ENCODE results near the gene EML4. TPM values are rescaled to one million over a fixed set of nuclear protein-coding genes. Genes with fewer than 3 reads are reported as not detected.

Gene EML4
- total RNA-seq, 1 experiment from 2014 or later, result 38.3 TPM

- intact Hi-C loops (cut with micrococcal nuclease), result no loop called here
- H3K9me3 ChIP-seq (ENCODE audit: low read length), result no peaks in the 10 kb centered on the region
- CTCF ChIA-PET, result interaction anchor here (0.7 kb wide), 1 partner anchor 52 kb away, joined by 3 read pairs; no protein-coding TSS in a partner anchor
These were observed 120.9 kb downstream of the EML4 start for GRCh38 chr2:42290005-42290404.

GRCh38 chr2:42293019-42293418, 123.9 kb downstream of the EML4 start:
- H4K20me1 ChIP-seq (ENCODE audit: low read length), result no peaks in the 10 kb centered on the region
- H3F3A ChIP-seq (ENCODE audit: low read length, unreplicated experiment), result no peaks in the 10 kb centered on the region
- ChIA-PET CTCF (no interaction called here), POLR2A (ENCODE audit: unreplicated experiment) (no interaction called here)
- no peak overlapping the region for H3K27ac ChIP-seq (ENCODE audit: low read length)
- ATAC-seq (no peak), DNase-seq (no peak)
- no peak overlapping the region for H3K4me3 ChIP-seq (ENCODE audit: low read length)
- H3K79me2 ChIP-seq (ENCODE audit: low read length), result no peaks in the 10 kb centered on the region
- no peak for TF ChIP-seq EZH2 (IDR thresholded peaks at IDR 0.05; ENCODE audit: low read length, unreplicated experiment)
- no peak for TF ChIP-seq CTCF (conservative IDR thresholded peaks at IDR 0.05; ENCODE audit: low read depth, low read length)
- TF ChIP-seq EZH2phosphoT487 (IDR thresholded peaks at IDR 0.05; ENCODE audit: borderline replicate concordance, low read length), result no peak
- no peaks in the 10 kb centered on the region for H3K9me2 ChIP-seq (replicated peaks; ENCODE audit: low read length)
- H3K27me3 ChIP-seq (ENCODE audit: low read length), result no peaks in the 10 kb centered on the region
- H3K4me2 ChIP-seq (ENCODE audit: low read length), result no peak overlapping the region
- intact Hi-C loops (cut with micrococcal nuclease), result no loop called here
- H3K4me1 ChIP-seq (ENCODE audit: insufficient read depth, low read length), result no peaks in the 10 kb centered on the region
- H3K9me3 ChIP-seq (ENCODE audit: low read length), result no peaks in the 10 kb centered on the region
- H3K9ac ChIP-seq (ENCODE audit: low read length), result no peak overlapping the region
- BruUV-seq (replicated peaks), result no TSS peak
- H3K36me3 ChIP-seq (ENCODE audit: low read depth, low read length), result peaks cover 25% of the 10 kb centered on the region; the same call in 1 of the 2 replicates
- H2AFZ ChIP-seq (ENCODE audit: low read length), result no peak overlapping the region

More at GRCh38 chr2:42290005-42290404, 120.9 kb downstream of the EML4 start:
- no TSS peak for BruUV-seq (replicated peaks)
- H3F3A ChIP-seq (ENCODE audit: low read length, unreplicated experiment), result no peaks in the 10 kb centered on the region
- H3K9ac ChIP-seq (ENCODE audit: low read length), result no peak overlapping the region
- ATAC-seq, result no peak
- H3K4me2 ChIP-seq (ENCODE audit: low read length), result no peak overlapping the region
- POLR2A ChIA-PET (ENCODE audit: unreplicated experiment), result no interaction called here
- no peak for DNase-seq
- H3K9me2 ChIP-seq (replicated peaks; ENCODE audit: low read length), result no peaks in the 10 kb centered on the region
- no peaks in the 10 kb centered on the region for H3K79me2 ChIP-seq (ENCODE audit: low read length)
- H4K20me1 ChIP-seq (ENCODE audit: low read length), result no peaks in the 10 kb centered on the region
- no peak overlapping the region for H3K4me3 ChIP-seq (ENCODE audit: low read length)
- H3K27ac ChIP-seq (ENCODE audit: low read length), result no peak overlapping the region
- H3K27me3 ChIP-seq (ENCODE audit: low read length), result no peaks in the 10 kb centered on the region
- H2AFZ ChIP-seq (ENCODE audit: low read length), result no peak overlapping the region
- peaks cover 3% of the 10 kb centered on the region; the same call in 1 of the 2 replicates for H3K4me1 ChIP-seq (ENCODE audit: insufficient read depth, low read length)
- H3K36me3 ChIP-seq (ENCODE audit: low read depth, low read length), result peaks cover 13% of the 10 kb centered on the region; the same call in 1 of the 2 replicates
- TF ChIP-seq EZH2 (IDR thresholded peaks at IDR 0.05; ENCODE audit: low read length, unreplicated experiment), result no peak
- no peak for TF ChIP-seq CTCF (conservative IDR thresholded peaks at IDR 0.05; ENCODE audit: low read depth, low read length)
- no peak for TF ChIP-seq EZH2phosphoT487 (IDR thresholded peaks at IDR 0.05; ENCODE audit: borderline replicate concordance, low read length)

GRCh38 chr2:42296226-42296625, 127.1 kb downstream of the EML4 start:
- ATAC-seq (no peak), DNase-seq (no peak)
- Histone ChIP-seq H3K9me3 (ENCODE audit: low read length) (no peaks in the 10 kb centered on the region), H3K27ac (ENCODE audit: low read length) (no peak overlapping the region), H3K36me3 (ENCODE audit: low read depth, low read length) (peaks cover 22% of the 10 kb centered on the region; the same call in 1 of the 2 replicates), H2AFZ (ENCODE audit: low read length) (no peak overlapping the region), H3K4me2 (ENCODE audit: low read length) (no peak overlapping the region), H3K27me3 (ENCODE audit: low read length) (no peaks in the 10 kb centered on the region), H3F3A (ENCODE audit: low read length, unreplicated experiment) (no peaks in the 10 kb centered on the region), H3K9me2 (replicated peaks; ENCODE audit: low read length) (no peaks in the 10 kb centered on the region), H3K4me1 (ENCODE audit: insufficient read depth, low read length) (no peaks in the 10 kb centered on the region), H3K9ac (ENCODE audit: low read length) (no peak overlapping the region), H3K4me3 (ENCODE audit: low read length) (no peak overlapping the region), H3K79me2 (ENCODE audit: low read length) (no peaks in the 10 kb centered on the region), H4K20me1 (ENCODE audit: low read length) (no peaks in the 10 kb centered on the region)
- POLR2A ChIA-PET (ENCODE audit: unreplicated experiment), result no interaction called here
- intact Hi-C loops (cut with micrococcal nuclease), result no loop called here
- TF ChIP-seq EZH2 (IDR thresholded peaks at IDR 0.05; ENCODE audit: low read length, unreplicated experiment), result no peak
- TF ChIP-seq EZH2phosphoT487 (IDR thresholded peaks at IDR 0.05; ENCODE audit: borderline replicate concordance, low read length), result no peak
- no peak for TF ChIP-seq CTCF (conservative IDR thresholded peaks at IDR 0.05; ENCODE audit: low read depth, low read length)
- CTCF ChIA-PET, result no interaction called here
- no TSS peak for BruUV-seq (replicated peaks)
